Omental fat pad (tissue), 4 donors: ENCODE measurements around the gene PCCA. TPM values are rescaled to one million over a fixed set of nuclear protein-coding genes. Genes with fewer than 3 reads are reported as not detected.
A peak's percentile ranks its signal among the peaks of the same experiment; 100 is the strongest.

Experiments
- ATAC-seq: fragments of 150-250 bp; one replicate; pipeline ENCODE4 v1.9.1; 2016; ENCODE audit warnings: mild to moderate bottlenecking, moderate library complexity; ENCODE audit not compliant: low FRiP score
- DNase-seq: peaks from one replicate; pipeline ENCODE4 v3.0.0-alpha.2; 2019; ENCODE audit warnings: low spot score
- total RNA-seq, 4 donors: library from RNA; depleted of rRNA; stranded (reverse); fragments of >200 nt; gene quantifications; one replicate each; pipeline ENCODE4 v1.1.0, GENCODE V29; 2016
- TF ChIP-seq, protein P1 (sequence below), 3 donors: fragments of 450-650 bp; IDR thresholded peaks; one replicate each; pipeline ENCODE4 v1.5.1; 2016 to 2017; ENCODE audit warnings: antibody characterized with exemption in 3 of 3, mild to moderate bottlenecking in 3 of 3, moderate library complexity in 2 of 3

The PCCA gene
- total RNA-seq = 10 to 100 TPM; 27.5 to 61.6 (median 49.2) TPM

DNA sequence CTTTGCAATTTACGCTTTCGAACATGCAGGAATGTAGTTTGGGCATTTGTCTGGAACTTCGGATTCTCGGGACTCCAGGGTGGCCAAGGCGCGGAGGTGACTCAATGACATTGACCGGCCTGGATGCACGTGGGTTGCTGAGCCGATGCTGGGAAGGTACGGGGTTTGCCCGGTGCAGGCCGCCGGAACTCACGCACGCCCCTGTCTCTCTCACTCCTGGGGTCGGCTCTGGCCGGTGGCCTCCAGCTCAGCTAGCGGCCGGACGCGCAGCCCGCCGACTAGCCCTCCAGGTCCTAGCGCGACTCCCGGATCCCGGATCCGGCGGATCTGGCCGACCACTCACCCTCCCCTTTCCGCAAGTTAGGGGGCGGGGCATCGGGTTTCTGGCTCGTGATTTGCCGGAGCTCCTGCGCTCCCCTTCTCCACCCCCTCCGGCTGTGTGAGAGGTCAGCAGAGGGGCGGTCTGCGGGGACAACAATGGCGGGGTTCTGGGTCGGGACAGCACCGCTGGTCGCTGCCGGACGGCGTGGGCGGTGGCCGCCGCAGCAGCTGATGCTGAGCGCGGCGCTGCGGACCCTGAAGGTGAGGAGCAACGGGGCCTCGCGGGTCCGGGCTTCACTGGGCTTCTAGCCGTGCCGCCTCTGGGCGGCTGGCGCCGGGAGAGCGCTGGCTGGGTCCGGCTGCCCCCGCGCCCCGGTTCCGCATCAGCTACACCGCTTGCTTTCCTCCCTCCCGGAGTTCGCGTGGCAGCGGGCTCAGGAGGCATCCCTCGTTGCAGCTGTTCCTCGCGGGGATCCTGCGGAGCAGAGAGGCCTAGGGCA, at the start of gene PCCA:
Gene PCCA, plus strand, starts transcription at position 450 of the 821 bp plus-strand sequence. Its CDS starts 28 bp downstream, at position 478.
- TF ChIP-seq, protein P1, sequence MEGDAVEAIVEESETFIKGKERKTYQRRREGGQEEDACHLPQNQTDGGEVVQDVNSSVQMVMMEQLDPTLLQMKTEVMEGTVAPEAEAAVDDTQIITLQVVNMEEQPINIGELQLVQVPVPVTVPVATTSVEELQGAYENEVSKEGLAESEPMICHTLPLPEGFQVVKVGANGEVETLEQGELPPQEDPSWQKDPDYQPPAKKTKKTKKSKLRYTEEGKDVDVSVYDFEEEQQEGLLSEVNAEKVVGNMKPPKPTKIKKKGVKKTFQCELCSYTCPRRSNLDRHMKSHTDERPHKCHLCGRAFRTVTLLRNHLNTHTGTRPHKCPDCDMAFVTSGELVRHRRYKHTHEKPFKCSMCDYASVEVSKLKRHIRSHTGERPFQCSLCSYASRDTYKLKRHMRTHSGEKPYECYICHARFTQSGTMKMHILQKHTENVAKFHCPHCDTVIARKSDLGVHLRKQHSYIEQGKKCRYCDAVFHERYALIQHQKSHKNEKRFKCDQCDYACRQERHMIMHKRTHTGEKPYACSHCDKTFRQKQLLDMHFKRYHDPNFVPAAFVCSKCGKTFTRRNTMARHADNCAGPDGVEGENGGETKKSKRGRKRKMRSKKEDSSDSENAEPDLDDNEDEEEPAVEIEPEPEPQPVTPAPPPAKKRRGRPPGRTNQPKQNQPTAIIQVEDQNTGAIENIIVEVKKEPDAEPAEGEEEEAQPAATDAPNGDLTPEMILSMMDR (IDR thresholded peaks at IDR 0.05) = no peak
- peak; percentile 84 for DNase-seq
- ATAC-seq = peak; percentile 99

GRCh38 chr13:100039740-100040139, 49.2 kb upstream of the PCCA start:
- ATAC-seq (no peak), DNase-seq (no peak)
- TF ChIP-seq, protein P1 (IDR thresholded peaks at IDR 0.05) = no peak

DNA sequence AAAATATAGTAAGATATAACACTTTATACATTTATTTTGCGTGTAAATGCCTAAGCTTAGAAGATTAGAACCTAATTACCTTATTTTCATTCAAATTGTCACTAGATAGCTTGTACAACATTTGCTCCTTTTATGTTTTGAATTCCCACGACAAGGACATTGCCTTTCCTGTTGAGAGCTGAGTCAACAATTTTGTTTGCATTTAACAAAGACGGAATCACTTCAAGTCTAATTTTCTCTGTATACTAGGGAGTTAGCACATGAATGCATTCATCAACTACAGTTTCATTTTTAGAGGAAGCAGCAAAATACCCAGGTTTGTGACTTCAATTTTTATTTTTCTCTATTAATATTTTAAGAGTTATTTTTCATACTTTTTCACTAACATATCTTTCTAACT, 48.7 kb upstream of the PCCA start:
- DNase-seq = no peak
- ATAC-seq = no peak
- TF ChIP-seq, protein P1 (IDR thresholded peaks at IDR 0.05) = no peak

DNA sequence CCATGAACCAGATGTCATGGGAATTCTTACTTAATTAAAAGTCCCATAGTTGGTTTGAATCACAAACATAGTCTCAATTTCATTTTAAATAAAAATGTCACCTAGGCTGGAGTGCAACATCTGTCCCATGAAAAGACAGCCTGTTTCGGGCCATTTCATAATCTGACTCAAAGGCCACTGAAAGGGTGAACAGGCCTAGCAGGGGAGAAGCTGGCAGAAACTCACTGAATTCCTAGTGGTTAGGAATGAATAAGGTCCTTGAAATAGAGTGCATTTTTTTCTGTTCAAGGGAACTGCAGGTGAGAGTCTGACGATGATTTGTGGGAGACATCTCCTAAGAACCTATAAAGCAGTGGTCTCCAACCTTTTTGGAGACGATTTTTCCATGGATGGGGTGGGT, 44.0 kb upstream of the PCCA start:
- DNase-seq (no peak), ATAC-seq (no peak)
- TF ChIP-seq, protein P1 (IDR thresholded peaks at IDR 0.05) = no peak

- no peak for ATAC-seq
- DNase-seq = no peak
- TF ChIP-seq, protein P1 (IDR thresholded peaks at IDR 0.05) = no peak
Observed at GRCh38 chr13:100045355-100045754, 43.5 kb upstream of the PCCA start.

DNA sequence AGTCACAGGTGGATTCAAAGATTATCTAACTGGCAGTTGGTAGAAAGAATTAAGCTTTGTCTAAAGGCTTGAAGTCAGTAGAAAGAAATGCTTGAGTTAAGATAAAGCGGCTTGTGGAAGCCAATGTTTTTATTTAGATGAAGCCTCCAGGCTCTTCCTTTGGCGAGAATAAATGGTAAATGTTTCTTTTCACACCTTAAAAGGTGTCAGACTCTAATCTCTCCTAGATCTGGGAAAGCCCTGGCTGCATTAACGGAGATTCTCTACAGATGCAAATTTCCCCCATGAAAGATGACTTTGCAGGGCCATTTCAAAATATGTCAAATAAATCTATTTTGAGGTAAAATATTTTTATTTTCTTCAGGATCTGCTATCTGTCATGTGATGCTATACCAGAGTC, 37.8 kb upstream of the PCCA start:
- TF ChIP-seq, protein P1 (IDR thresholded peaks at IDR 0.05) = no peak
- DNase-seq = no peak
- no peak for ATAC-seq

DNA sequence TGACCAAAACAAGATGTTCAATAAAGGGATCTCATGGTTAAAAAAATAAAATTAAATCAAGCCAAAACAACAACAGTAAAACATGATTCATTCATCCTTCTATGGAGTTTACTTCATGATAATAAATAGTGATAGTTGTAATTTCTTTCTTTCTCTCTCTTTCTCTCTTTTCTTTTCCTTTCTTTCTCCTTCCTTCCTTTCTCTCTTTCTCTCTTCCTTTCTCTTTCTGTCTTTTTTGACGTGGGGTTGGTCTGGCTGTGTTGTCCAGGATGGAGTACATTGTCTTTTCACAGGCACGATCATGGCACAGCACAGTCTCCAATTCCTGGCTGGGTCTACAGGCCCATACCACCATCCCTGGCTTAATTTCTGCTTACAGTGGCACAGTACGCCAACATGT, 29.1 kb upstream of the PCCA start:
- TF ChIP-seq, protein P1 (IDR thresholded peaks at IDR 0.05) = no peak
- no peak for ATAC-seq
- DNase-seq = no peak
